22Rv1 (cell line): ENCODE data around the gene FAM209B.

Experiments used
- ZFX ChIP-seq: fragments of 450-650 bp; IDR thresholded peaks from 2 replicates; pipeline ENCODE4 v1.6.1; 2017; ENCODE audit warnings: antibody characterized with exemption, borderline replicate concordance
- TF ChIP-seq, protein P1 (sequence below): fragments of 450-650 bp; IDR thresholded peaks from 2 replicates; pipeline ENCODE4 v1.5.1; 2017; ENCODE audit warnings: mild to moderate bottlenecking

GRCh38 chr20:56551571-56551970 is 18.5 kb downstream of the FAM209B start:
- TF ChIP-seq, protein P1, sequence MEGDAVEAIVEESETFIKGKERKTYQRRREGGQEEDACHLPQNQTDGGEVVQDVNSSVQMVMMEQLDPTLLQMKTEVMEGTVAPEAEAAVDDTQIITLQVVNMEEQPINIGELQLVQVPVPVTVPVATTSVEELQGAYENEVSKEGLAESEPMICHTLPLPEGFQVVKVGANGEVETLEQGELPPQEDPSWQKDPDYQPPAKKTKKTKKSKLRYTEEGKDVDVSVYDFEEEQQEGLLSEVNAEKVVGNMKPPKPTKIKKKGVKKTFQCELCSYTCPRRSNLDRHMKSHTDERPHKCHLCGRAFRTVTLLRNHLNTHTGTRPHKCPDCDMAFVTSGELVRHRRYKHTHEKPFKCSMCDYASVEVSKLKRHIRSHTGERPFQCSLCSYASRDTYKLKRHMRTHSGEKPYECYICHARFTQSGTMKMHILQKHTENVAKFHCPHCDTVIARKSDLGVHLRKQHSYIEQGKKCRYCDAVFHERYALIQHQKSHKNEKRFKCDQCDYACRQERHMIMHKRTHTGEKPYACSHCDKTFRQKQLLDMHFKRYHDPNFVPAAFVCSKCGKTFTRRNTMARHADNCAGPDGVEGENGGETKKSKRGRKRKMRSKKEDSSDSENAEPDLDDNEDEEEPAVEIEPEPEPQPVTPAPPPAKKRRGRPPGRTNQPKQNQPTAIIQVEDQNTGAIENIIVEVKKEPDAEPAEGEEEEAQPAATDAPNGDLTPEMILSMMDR = no peak
- TF ChIP-seq ZFX = no peak
